ENCODE measurements around the gene PRMT9. TPM values are rescaled to one million over a fixed set of nuclear protein-coding genes. Genes with fewer than 3 reads are reported as not detected.

The PRMT9 gene
- total RNA-seq, 1 donor from 2014 or later, result 7.8 TPM

DNA sequence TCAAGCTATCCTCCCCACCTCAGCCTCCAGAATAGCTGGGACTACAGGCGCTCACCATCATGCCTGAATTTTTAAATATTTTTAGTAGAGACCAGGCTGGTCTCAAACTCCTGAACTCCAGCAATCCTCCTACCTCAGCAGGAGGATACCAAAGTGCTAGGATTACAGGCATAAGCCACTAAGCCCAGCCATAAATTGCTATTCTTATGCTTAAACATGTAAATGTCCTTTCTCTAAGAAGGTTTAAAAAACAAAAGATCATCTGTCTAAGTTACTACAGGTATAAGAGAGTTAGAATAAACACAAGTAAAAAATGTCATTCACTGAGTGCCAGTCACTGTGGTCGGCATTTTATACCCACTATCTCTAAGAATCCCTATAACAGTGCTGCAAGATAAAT, 28.3 kb downstream of the PRMT9 start:
- peaks cover 17% of the 10 kb centered on the region for H3K36me3 Mint-ChIP-seq (ENCODE audit: low read depth)

DNA sequence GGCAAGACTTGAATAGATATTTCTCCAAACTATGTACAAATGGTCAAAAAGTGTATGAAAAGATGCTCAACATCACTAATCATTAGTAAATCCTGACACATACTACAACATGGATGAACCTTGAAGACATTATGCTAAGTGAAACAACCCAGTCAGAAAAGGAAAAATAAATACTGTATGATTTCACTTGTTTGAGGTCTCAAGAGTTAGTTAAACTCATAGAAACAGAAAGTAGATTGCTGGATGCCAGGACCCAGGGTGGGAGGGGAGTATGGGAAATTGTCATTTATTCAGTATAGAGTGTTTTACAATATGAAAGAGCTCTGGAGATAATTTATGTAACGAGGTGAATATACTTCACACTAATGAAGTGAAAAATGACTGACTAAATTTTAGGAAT, 32.4 kb downstream of the PRMT9 start:
- Mint-ChIP-seq H3K4me3 (ENCODE audit: unreplicated experiment) (no peak overlapping the region), H3K36me3 (ENCODE audit: low read depth) (peaks cover 13% of the 10 kb centered on the region), H3K27ac (ENCODE audit: unreplicated experiment) (no peak overlapping the region), H3K4me1 (ENCODE audit: low read depth) (peaks cover 7% of the 10 kb centered on the region), H3K27me3 (ENCODE audit: low read depth) (no peaks in the 10 kb centered on the region), H3K9me3 (ENCODE audit: low read depth) (no peaks in the 10 kb centered on the region)
- no peak for DNase-seq (ENCODE audit: low spot score)
- TF ChIP-seq, protein P1, sequence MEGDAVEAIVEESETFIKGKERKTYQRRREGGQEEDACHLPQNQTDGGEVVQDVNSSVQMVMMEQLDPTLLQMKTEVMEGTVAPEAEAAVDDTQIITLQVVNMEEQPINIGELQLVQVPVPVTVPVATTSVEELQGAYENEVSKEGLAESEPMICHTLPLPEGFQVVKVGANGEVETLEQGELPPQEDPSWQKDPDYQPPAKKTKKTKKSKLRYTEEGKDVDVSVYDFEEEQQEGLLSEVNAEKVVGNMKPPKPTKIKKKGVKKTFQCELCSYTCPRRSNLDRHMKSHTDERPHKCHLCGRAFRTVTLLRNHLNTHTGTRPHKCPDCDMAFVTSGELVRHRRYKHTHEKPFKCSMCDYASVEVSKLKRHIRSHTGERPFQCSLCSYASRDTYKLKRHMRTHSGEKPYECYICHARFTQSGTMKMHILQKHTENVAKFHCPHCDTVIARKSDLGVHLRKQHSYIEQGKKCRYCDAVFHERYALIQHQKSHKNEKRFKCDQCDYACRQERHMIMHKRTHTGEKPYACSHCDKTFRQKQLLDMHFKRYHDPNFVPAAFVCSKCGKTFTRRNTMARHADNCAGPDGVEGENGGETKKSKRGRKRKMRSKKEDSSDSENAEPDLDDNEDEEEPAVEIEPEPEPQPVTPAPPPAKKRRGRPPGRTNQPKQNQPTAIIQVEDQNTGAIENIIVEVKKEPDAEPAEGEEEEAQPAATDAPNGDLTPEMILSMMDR (IDR thresholded peaks at IDR 0.05), result no peak

More for the DNA sequence above, 28.3 kb downstream of the PRMT9 start:
- H3K27ac Mint-ChIP-seq (ENCODE audit: unreplicated experiment), result no peak overlapping the region
- no peaks in the 10 kb centered on the region for H3K9me3 Mint-ChIP-seq (ENCODE audit: low read depth)
- no peak for DNase-seq (ENCODE audit: low spot score)
- H3K27me3 Mint-ChIP-seq (ENCODE audit: low read depth), result no peaks in the 10 kb centered on the region
- H3K4me3 Mint-ChIP-seq (ENCODE audit: unreplicated experiment), result no peak overlapping the region
- TF ChIP-seq, protein P1 (IDR thresholded peaks at IDR 0.05), result no peak
- peaks cover 7% of the 10 kb centered on the region for H3K4me1 Mint-ChIP-seq (ENCODE audit: low read depth)

DNA sequence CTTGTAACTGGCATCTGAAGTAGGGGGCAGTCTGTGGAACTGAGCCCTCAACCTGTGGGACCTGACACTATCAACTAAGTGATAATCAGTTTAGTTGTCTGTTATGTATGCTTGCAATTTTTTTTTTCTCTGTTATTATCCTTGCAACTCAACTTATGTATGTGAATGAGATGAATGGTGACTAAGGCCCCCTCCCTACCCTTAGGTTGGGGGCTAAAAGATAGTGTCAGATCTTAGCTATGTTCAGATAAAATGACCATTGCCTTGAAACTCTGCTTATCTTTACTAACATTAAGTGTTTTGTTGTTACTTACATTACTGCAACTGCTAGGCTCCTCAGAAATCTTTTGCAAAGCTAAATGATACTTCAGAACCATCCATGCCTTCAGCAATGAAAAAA, 35.3 kb downstream of the PRMT9 start:
- Mint-ChIP-seq H3K4me1 (ENCODE audit: low read depth) (peaks cover 16% of the 10 kb centered on the region), H3K4me3 (ENCODE audit: unreplicated experiment) (no peak overlapping the region), H3K9me3 (ENCODE audit: low read depth) (no peaks in the 10 kb centered on the region), H3K27ac (ENCODE audit: unreplicated experiment) (no peak overlapping the region), H3K36me3 (ENCODE audit: low read depth) (peaks cover 5% of the 10 kb centered on the region), H3K27me3 (ENCODE audit: low read depth) (no peaks in the 10 kb centered on the region)
- no peak for DNase-seq (ENCODE audit: low spot score)
- TF ChIP-seq, protein P1 (IDR thresholded peaks at IDR 0.05), result no peak

DNA sequence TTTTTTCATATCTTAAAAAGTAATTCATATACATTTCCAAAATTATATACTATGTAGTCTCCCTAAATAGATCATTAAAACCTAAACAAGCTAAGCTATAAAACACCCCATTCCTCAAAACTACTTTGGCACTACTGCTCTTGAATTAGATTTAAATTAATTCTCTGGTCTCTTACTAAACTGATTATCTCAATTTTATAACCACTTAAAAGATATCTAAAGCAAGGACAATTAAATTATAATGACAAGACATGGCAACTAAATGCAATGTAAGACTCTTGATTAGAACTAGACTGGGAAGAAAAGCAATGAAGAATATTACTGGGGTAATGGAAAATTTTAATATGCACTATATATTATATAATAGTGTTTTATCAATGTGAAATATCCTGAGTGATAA, 38.9 kb downstream of the PRMT9 start:
- TF ChIP-seq, protein P1 (IDR thresholded peaks at IDR 0.05), result no peak
- DNase-seq (ENCODE audit: low spot score), result no peak
- Mint-ChIP-seq H3K4me3 (ENCODE audit: unreplicated experiment) (no peak overlapping the region), H3K9me3 (ENCODE audit: low read depth) (no peaks in the 10 kb centered on the region), H3K36me3 (ENCODE audit: low read depth) (peaks cover 13% of the 10 kb centered on the region), H3K27me3 (ENCODE audit: low read depth) (no peaks in the 10 kb centered on the region), H3K4me1 (ENCODE audit: low read depth) (peaks cover 13% of the 10 kb centered on the region), H3K27ac (ENCODE audit: unreplicated experiment) (no peak overlapping the region)

DNA sequence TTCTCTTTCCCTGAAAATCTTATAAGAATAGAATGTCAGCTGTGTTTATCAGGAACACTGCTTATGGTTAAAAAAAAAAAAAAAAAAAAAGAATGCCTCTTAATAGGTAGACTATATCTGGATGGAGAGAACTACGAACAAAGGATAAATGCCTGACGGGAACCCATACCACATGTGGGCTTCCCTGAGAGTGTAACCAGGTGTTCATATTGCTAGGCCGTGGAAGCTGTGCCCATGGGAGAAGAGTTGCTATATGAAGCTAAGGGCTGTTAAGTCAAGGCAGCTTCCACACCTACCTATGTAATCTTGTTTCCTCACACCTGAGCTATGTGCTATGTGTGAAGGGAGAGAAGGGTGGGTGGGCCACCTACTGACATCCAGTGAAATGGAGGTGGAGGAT, 39.5 kb downstream of the PRMT9 start:
- Mint-ChIP-seq H3K27me3 (ENCODE audit: low read depth) (no peaks in the 10 kb centered on the region), H3K36me3 (ENCODE audit: low read depth) (peaks cover 15% of the 10 kb centered on the region), H3K9me3 (ENCODE audit: low read depth) (no peaks in the 10 kb centered on the region), H3K27ac (ENCODE audit: unreplicated experiment) (no peak overlapping the region), H3K4me3 (ENCODE audit: unreplicated experiment) (no peak overlapping the region), H3K4me1 (ENCODE audit: low read depth) (peaks cover 17% of the 10 kb centered on the region)
- TF ChIP-seq, protein P1 (IDR thresholded peaks at IDR 0.05), result no peak
- DNase-seq (ENCODE audit: low spot score), result no peak
